GM12892 (cell line): Measurements from ENCODE around the gene FOXO3.

Experiments used
- DNase-seq: peaks from one replicate; pipeline ENCODE4 v3.0.0; 2011; ENCODE audit not compliant: insufficient read length
- FAIRE-seq: peaks from 2 replicates; lab custom pipeline; 2011; peaks lifted over from hg19 to GRCh38; lab: Jason Lieb, UNC
- POLR2A ChIP-seq: IDR thresholded peaks from 2 replicates; pipeline ENCODE4 v1.6.1; 2011; ENCODE audit warnings: low read depth, low read length, control low read depth
- POLR2AphosphoS5 ChIP-seq: IDR thresholded peaks from 2 replicates; pipeline ENCODE4 v1.6.1; 2011; ENCODE audit warnings: low read depth, low read length, control low read depth
- TAF1 ChIP-seq: IDR thresholded peaks from 2 replicates; pipeline ENCODE4 v1.6.1; 2011; ENCODE audit warnings: low read depth, mild to moderate bottlenecking, control low read depth, low read length, borderline replicate concordance

Gene FOXO3

DNA sequence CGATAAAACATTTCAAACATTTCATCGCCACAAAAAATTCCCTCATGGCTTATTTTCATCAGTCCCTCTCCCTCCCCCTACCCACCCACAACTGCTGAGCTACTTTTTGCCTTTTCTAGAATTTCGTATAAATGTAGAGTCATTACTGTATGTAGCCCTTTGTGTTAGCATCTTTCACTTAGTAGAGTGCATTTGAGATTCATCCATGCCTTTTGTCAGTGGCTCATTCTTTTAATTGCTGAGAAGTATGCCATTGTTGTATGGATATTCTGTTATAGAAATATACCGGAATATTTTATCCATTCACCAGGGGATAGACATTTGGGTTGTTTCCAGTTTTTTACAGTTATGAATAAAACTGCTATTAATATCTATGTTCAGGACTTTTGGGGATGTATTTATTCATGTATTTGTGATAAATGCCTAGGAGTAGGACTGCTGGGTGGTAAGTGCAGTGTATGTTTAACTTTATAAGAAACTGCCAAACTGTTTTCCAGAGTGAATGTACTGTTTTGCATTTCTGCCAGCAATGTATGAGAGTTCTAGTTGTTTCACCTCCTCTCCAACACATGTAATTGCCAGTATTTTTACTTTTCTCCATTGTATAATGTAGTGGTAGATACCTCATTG, 50.4 kb downstream of the FOXO3 start:
- TF ChIP-seq POLR2AphosphoS5, result no peak
- no peak for TF ChIP-seq TAF1
- TF ChIP-seq POLR2A, result no peak
- DNase-seq (no peak), FAIRE-seq (no peak)

DNA sequence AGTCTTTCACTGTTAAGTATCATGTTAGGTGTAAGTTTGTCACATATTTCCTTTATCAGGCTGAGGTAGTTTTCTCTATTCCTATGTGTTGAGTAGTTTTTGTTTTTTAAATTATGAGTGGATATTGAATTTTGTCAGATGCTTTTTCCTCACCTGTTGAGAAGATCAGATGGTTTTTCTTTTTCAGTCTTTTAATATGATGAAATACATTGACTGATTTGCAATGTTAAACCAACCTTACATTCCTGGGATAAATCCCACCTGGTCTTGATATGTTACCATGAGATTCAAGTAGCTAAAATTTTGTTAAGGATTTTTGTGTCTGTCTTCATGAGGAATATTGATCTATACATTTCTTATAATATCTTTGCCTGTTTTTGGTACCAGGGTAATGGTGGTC, 52.1 kb downstream of the FOXO3 start:
- FAIRE-seq (no peak), DNase-seq (no peak)
- TF ChIP-seq POLR2AphosphoS5, result no peak
- TF ChIP-seq TAF1, result no peak
- no peak for TF ChIP-seq POLR2A

DNA sequence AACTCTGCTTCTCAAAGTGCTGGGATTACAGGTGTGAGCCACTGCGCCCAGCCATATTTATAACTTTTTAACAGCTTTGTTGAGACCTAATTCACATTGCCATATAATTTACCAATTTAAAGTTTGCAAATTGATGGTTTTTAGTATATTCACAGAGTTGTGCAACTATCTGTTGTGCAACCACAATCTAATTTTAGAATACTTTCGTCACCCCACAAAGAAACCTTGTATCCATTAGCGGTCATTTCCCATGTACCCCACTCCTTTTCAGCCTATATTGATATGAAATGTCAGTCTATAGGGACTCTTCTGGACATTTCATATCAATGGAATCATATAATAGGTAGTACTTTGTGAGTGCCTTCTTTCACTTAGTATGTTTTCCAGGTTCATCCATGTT, 55.8 kb downstream of the FOXO3 start:
- TF ChIP-seq POLR2AphosphoS5 (no peak), POLR2A (no peak), TAF1 (no peak)
- FAIRE-seq (no peak), DNase-seq (no peak)

DNA sequence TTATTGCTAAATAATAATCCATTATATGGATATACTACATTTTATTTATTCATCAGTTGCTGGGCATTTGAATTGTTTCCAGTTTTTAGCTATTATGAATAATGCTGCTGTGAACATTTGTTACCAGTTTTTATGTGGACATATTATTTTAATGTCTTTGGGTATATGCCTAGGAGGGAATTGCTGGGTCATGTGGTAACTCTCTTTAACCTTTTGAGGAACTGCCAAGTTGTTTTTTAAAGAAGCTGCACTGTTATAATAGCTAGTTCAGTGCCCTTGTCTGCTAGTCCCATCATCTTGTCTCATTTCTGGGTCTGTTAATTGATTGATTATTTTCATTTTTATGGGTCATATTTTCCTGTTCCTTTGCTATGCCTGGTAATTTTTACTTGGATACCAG, 56.3 kb downstream of the FOXO3 start:
- DNase-seq, result no peak
- FAIRE-seq, result no peak
- TF ChIP-seq POLR2A (no peak), POLR2AphosphoS5 (no peak)

DNA sequence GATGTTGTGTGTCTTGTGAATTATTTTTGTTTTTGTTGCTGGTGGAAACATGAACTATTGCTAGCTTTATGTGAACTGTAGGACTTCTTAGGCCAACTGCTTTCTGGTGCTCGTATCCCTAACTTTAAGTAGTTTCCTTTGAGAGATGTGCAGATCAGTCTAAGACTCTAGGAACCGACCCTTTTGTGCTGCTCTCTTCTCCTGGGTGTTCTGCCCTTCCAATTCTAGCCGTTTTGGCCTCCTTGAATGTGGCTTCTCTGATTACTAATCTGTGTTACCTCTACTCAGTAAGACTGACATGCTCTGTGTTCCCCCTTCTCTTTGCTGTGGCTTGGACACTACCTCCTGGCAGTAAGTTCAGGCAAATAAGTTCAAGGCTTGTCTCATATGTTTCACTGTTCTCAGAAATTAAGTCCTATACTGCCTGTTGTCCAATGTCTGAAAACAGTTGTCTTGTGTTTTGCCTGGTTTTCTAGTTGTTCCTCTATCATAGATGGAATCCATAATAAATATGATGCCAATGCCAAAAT, 58.0 kb downstream of the FOXO3 start:
- FAIRE-seq (peak; percentile 88), DNase-seq (no peak)
- TF ChIP-seq POLR2AphosphoS5 (no peak), TAF1 (no peak), POLR2A (no peak)

DNA sequence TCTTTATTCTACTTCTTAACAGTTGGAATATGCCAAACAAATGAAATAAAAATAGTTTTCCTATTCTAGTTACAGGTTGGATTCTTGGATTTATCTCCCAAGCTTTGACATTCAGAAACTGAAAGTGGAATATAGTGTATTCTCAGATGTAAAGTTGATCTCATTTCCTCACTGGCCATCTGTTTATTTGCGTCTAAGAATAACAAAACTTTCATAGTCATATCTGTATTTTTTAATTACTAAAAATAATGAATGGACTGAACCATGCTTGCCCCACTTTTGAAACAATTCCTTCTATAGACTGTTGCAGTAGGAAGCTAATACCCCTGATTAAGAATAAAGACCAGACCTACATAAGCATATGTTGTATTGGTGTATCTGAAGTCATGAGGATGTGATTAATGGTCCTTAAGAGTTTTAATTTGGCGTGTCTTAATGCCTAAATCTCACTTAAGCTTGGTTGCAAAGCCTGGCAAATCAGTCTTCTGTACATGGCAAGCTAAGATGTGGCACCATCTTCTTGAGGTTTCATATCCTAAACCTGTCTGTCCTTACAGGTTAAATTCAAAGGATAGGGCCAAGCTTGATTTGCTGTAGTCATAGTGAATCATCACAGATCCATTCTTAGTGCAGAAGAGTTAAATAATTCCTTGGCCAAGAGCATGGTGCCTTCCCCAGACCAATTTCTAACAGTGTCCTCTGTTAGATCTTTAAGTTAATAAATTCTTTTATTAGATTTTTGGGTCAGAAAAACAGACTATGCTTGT, 58.9 kb downstream of the FOXO3 start:
- FAIRE-seq, result no peak
- TF ChIP-seq POLR2A, result no peak
- no peak for TF ChIP-seq POLR2AphosphoS5
- TF ChIP-seq TAF1, result no peak
- DNase-seq, result no peak

DNA sequence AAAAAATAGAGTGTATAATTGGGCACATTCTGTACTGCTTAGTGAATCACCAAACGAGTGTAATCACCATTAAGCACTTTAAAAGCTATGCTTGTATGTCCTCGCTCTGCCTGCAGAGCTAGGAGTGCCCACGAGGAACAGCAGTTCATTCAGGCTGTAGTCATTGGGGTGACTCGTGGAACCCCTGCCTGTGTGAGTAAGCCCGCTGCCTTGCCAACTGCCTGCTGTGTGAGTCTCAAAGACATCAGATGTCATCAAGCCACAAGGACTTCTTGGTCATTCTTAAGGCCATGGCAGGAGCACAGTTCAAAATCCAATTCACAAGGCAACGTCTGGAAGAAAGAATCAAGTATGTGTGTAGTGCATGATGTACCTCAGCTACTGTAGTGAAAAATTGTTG, 60.4 kb downstream of the FOXO3 start:
- FAIRE-seq (peak; percentile 46), DNase-seq (no peak)
- TF ChIP-seq POLR2A (no peak), POLR2AphosphoS5 (no peak), TAF1 (no peak)

DNA sequence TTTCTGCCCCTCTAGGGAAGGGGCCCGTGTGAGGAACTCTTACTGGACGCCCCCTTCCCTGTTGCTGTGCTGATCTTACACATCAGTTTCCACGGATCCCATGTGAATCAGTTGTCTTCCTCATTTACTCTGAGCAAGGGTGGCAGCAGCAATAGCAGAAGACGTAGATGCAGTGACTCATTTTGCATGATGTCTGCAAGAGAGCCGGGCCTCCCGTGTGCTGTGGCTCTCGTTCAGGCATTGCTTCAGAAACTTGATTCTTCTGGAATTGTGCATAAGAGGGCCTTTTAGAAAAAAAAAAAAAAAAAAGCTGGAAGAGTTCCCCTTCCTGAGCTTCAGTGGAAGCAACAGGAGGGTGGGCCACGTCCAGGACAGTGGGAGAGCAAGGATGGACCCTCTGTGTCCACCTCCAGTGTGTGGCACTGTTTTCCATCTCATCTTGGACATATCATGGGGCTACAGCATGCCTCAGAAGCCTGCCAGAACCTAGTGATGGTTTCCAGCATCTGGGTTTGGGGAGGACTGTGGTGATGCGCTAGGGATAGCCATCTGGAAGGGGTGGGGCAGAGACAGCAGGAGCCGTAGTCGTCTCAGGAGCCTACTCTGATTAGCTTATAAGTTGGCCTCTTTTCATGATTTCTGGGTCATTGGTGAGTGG, 62.1 kb downstream of the FOXO3 start:
- DNase-seq (no peak), FAIRE-seq (no peak)
- no peak for TF ChIP-seq POLR2A
- no peak for TF ChIP-seq POLR2AphosphoS5
- no peak for TF ChIP-seq TAF1

DNA sequence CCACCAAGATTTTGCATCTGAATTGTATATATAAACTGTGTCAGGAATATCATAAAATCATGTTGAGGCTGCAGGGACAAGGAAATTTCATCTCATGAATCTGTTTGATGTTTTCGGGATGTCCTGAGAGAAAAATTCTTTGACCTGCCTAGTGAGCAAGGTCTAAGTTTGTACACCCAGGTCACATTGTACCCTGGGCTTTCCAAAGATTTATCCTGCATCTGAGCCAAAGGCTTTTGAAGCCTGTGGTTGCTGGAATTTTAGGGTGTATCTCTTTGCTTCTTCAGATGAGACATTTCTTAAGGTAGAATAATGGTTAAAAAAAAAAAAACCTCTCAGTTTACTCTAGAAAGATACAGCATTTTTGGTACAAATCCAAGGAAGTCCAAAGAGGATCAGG, 63.3 kb downstream of the FOXO3 start:
- DNase-seq (no peak), FAIRE-seq (no peak)
- TF ChIP-seq POLR2A, result no peak
- TF ChIP-seq TAF1, result no peak
- no peak for TF ChIP-seq POLR2AphosphoS5

DNA sequence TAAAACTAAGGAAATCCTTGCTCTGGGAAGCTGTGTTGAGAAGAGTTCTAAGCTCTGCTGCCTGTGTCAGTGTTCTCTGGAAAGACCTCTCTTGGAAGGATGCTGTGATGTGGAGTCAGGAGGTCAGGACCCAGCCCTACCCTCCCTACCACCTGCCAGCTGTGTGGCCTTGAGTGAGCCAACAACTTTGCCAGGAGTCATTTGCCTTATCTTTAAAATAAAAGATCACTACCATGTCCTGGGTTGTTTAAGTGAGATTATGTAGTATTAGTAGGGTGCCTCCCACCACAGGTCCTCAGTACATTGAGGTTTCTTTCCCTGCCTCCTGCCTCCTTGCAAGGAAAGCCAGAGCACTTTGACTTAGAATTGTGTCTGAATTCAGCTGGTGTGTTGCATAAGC, 64.9 kb downstream of the FOXO3 start:
- DNase-seq (no peak), FAIRE-seq (no peak)
- no peak for TF ChIP-seq POLR2A
- TF ChIP-seq POLR2AphosphoS5, result no peak
- TF ChIP-seq TAF1, result no peak

DNA sequence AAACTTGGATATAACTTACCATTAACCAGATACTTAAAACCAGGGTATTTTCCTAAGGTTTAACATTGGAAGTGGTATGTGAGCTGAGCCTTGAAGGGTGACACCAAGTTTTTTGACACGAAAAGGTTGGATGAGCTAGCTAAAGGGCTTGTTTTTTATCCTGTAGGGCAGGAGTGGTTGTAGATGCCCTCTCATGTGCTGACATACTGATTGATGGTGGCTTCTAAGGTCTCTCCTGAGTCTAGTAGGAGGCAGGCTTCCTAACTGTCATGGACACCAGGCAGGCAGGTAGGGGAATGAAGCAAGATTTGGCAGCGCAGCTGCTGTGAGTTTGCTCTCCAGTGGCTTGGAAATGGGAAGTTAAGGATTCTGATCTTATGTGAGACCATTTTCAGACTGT, 66.1 kb downstream of the FOXO3 start:
- no peak for TF ChIP-seq TAF1
- no peak for TF ChIP-seq POLR2A
- no peak for TF ChIP-seq POLR2AphosphoS5
- DNase-seq (no peak), FAIRE-seq (no peak)
